ENCODE data around the gene USP24. TPM values are rescaled to one million over a fixed set of nuclear protein-coding genes. Genes with fewer than 3 reads are reported as not detected.

The USP24 gene
- total and polyA plus RNA-seq, 2 donors (not counting 1 experiment from before 2014, with no cell fraction given): 18.9 to 152 TPM

DNA sequence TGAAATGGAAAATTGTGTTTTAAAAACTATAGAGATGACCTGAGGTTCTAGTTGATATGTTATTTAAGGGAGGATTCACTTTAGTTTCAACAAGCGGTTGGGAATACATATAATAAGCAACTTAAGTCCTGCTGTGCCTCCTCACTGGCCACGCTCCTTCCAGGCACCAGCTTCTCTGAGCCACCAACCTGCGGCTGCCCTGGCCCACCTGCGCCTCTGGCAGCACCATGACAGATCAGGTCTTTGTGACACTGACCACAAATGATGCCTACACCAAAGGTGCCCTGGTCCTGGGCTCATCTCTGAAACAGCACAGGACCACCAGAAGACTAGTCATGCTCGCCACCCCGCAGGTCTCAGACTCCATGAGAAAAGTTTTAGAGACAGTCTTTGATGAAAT, 7.0 kb upstream of the USP24 start:
- Histone ChIP-seq H2AFZ (ENCODE audit: insufficient read depth, low read depth, low read length, poor library complexity, severe bottlenecking) (no peak overlapping the region), H3K4me3 (ENCODE audit: control extremely low read depth in 1 of 5, extremely low read depth in 1 of 5, insufficient read depth in 1 of 5, low read depth in 2 of 5, low read length in 4 of 5) (no peak overlapping the region), H3K79me2 (ENCODE audit: control insufficient read depth, insufficient read depth, low read length) (peaks cover 15% of the 10 kb centered on the region), H3K9me3 (ENCODE audit: control extremely low read depth in 1 of 3, control insufficient read depth in 2 of 3, insufficient read depth in 1 of 3, low read length in 2 of 3) (no peaks in the 10 kb centered on the region), H3K4me2 (replicated peaks; ENCODE audit: low read depth, low read length, poor library complexity, severe bottlenecking) (no peak overlapping the region), H3K27me3 (replicated peaks in 1 of 4; ENCODE audit: control extremely low read depth in 1 of 4, control insufficient read depth in 3 of 4, insufficient read depth in 4 of 4, low read length in 3 of 4) (no peaks in the 10 kb centered on the region), H3K9ac (ENCODE audit: low read length) (no peak overlapping the region), H3K4me1 (ENCODE audit: control insufficient read depth in 2 of 2, insufficient read depth in 2 of 2, low read length in 2 of 2) (peaks cover 13% of the 10 kb centered on the region in 2 donors), H4K20me1 (ENCODE audit: control insufficient read depth, insufficient read depth, low read length, poor library complexity, severe bottlenecking) (no peaks in the 10 kb centered on the region), H3K27ac (ENCODE audit: low read length in 2 of 2) (no peak overlapping the region), H3K36me3 (replicated peaks in 1 of 2; ENCODE audit: control extremely low read depth in 1 of 2, control insufficient read depth in 1 of 2, extremely low read depth in 1 of 2, insufficient read depth in 2 of 2, low read length in 1 of 2) (no peaks in the 10 kb centered on the region)
- intact Hi-C loops (cut with micrococcal nuclease): no loop called here
- Mint-ChIP-seq H3K4me1 (peaks cover 15% of the 10 kb centered on the region), H3K9me3 (ENCODE audit: insufficient read depth) (no peaks in the 10 kb centered on the region), H3K4me3 (no peak overlapping the region), H3K27ac (no peak overlapping the region), H3K27me3 (no peaks in the 10 kb centered on the region)
- CTCF ChIA-PET: no interaction called here
- TF ChIP-seq, protein P1, sequence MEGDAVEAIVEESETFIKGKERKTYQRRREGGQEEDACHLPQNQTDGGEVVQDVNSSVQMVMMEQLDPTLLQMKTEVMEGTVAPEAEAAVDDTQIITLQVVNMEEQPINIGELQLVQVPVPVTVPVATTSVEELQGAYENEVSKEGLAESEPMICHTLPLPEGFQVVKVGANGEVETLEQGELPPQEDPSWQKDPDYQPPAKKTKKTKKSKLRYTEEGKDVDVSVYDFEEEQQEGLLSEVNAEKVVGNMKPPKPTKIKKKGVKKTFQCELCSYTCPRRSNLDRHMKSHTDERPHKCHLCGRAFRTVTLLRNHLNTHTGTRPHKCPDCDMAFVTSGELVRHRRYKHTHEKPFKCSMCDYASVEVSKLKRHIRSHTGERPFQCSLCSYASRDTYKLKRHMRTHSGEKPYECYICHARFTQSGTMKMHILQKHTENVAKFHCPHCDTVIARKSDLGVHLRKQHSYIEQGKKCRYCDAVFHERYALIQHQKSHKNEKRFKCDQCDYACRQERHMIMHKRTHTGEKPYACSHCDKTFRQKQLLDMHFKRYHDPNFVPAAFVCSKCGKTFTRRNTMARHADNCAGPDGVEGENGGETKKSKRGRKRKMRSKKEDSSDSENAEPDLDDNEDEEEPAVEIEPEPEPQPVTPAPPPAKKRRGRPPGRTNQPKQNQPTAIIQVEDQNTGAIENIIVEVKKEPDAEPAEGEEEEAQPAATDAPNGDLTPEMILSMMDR (IDR thresholded peaks at IDR 0.05): no peak
- TF ChIP-seq EZH2 (IDR thresholded peaks at IDR 0.05; ENCODE audit: borderline replicate concordance, insufficient read depth, low read depth, low read length, poor library complexity, severe bottlenecking): no peak
- no peak for DNase-seq
- no peak for ATAC-seq (ENCODE audit: low read depth)
- WGBS (ENCODE audit: insufficient coverage): 77% methylated on average over 5 of the region's 6 CpGs
- POLR2A ChIA-PET: no interaction called here

DNA sequence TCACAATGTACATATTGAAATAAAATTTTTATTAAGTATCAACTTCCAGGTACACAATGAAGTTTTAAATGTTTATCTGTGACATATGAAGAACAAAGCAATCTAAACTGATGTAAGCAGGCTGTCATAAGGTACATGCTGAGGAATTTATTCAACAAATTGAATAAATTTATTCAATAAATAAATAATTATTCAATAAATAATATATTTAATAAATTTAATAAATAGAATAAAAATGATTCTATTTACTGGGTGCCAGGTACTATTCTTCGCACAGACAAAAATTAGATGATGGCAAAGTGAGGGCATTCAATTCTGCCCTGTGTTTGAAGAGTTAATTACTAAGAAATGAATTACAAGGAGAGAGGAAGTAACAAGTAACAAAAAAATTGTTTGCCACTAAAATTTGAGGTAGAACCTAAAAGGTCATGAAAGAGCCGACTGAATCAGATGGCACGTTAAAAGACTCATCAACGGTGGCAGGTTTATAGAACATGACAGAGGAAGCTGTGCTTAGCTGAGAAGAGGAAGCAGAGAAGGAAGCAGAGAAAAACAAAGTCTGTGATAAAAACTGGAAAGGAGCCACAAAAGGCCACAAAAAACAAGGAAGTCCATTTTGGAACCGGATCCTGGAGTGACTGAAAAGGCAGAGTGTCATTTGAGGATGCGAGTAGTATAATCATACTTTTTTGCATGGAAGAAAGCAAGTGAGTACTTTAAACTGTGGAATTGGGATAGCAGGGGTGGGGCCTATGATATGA, 2.2 kb upstream of the USP24 start:
- DNase-seq (peak; percentile 77), ATAC-seq (ENCODE audit: low read depth) (peak; percentile 31)
- Histone ChIP-seq H3K36me3 (replicated peaks in 1 of 2; ENCODE audit: control extremely low read depth in 1 of 2, control insufficient read depth in 1 of 2, extremely low read depth in 1 of 2, insufficient read depth in 2 of 2, low read length in 1 of 2) (no peaks in the 10 kb centered on the region), H3K27me3 (replicated peaks in 1 of 4; ENCODE audit: control extremely low read depth in 1 of 4, control insufficient read depth in 3 of 4, insufficient read depth in 4 of 4, low read length in 3 of 4) (no peaks in the 10 kb centered on the region), H3K27ac (ENCODE audit: low read length in 2 of 2) (peak overlapping the region; percentile 95 to 97), H3K9me3 (ENCODE audit: control extremely low read depth in 1 of 3, control insufficient read depth in 2 of 3, insufficient read depth in 1 of 3, low read length in 2 of 3) (no peaks in the 10 kb centered on the region), H3K9ac (ENCODE audit: low read length) (peak overlapping the region; percentile 81), H3K79me2 (ENCODE audit: control insufficient read depth, insufficient read depth, low read length) (peaks cover 54% of the 10 kb centered on the region), H4K20me1 (ENCODE audit: control insufficient read depth, insufficient read depth, low read length, poor library complexity, severe bottlenecking) (peaks cover 1% of the 10 kb centered on the region), H3K4me1 (ENCODE audit: control insufficient read depth in 2 of 2, insufficient read depth in 2 of 2, low read length in 2 of 2) (peaks cover 35 to 43% of the 10 kb centered on the region in 2 donors), H2AFZ (ENCODE audit: insufficient read depth, low read depth, low read length, poor library complexity, severe bottlenecking) (peak overlapping the region; percentile 32), H3K4me2 (replicated peaks; ENCODE audit: low read depth, low read length, poor library complexity, severe bottlenecking) (peak overlapping the region; percentile 83), H3K4me3 (ENCODE audit: control extremely low read depth in 1 of 5, extremely low read depth in 1 of 5, insufficient read depth in 1 of 5, low read depth in 2 of 5, low read length in 4 of 5) (peak overlapping the region in 3 of 5 experiments; percentile 2 to 83 (median 30))
- peak overlapping the region; percentile 90 for H3K27ac Mint-ChIP-seq
- TF ChIP-seq EZH2 (IDR thresholded peaks at IDR 0.05; ENCODE audit: borderline replicate concordance, insufficient read depth, low read depth, low read length, poor library complexity, severe bottlenecking): no peak
- TF ChIP-seq, protein P1 (IDR thresholded peaks at IDR 0.05): no peak
- WGBS (ENCODE audit: insufficient coverage): 0% methylated on average over 5 of the region's 6 CpGs
- peak overlapping the region; percentile 76 for H3K4me3 Mint-ChIP-seq
- POLR2A ChIA-PET: no interaction called here
- no peaks in the 10 kb centered on the region for H3K9me3 Mint-ChIP-seq (ENCODE audit: insufficient read depth)
- no peaks in the 10 kb centered on the region for H3K27me3 Mint-ChIP-seq
- CTCF ChIA-PET: interaction anchor here (0.6 to 2.7 kb wide), 2 partner anchors 40 to 60 kb away, joined by 3 to 15 read pairs; no protein-coding TSS in a partner anchor
- intact Hi-C loops (cut with micrococcal nuclease): loop anchor here (1.0 to 10.0 kb wide), 3 partner anchors 43 to 1367 kb away; partner anchors contain the start of gene SSBP3
- H3K4me1 Mint-ChIP-seq: peaks cover 46% of the 10 kb centered on the region

Data from B cell (primary cell).